Mammary epithelial cell (primary cell): ENCODE results near the gene TSPAN15.

Source experiments
- CTCF ChIP-seq, 2 donors: IDR thresholded peaks in 1 of 2; conservative IDR thresholded peaks in 1 of 2; 2 replicates each; pipeline ENCODE4 v1.5.1; 2011 to 2012; ENCODE audit warnings: inconsistent platforms in 2 of 2, low read length in 2 of 2, mild to moderate bottlenecking in 2 of 2, control low read depth in 1 of 2, low read depth in 1 of 2; ENCODE audit not compliant: insufficient read depth in 1 of 2; ENCODE audit errors: extremely low read depth in 1 of 2
- EZH2 ChIP-seq: IDR thresholded peaks from 2 replicates; pipeline ENCODE4 v1.6.1; 2012; ENCODE audit warnings: low read length, inconsistent platforms, borderline replicate concordance

DNA sequence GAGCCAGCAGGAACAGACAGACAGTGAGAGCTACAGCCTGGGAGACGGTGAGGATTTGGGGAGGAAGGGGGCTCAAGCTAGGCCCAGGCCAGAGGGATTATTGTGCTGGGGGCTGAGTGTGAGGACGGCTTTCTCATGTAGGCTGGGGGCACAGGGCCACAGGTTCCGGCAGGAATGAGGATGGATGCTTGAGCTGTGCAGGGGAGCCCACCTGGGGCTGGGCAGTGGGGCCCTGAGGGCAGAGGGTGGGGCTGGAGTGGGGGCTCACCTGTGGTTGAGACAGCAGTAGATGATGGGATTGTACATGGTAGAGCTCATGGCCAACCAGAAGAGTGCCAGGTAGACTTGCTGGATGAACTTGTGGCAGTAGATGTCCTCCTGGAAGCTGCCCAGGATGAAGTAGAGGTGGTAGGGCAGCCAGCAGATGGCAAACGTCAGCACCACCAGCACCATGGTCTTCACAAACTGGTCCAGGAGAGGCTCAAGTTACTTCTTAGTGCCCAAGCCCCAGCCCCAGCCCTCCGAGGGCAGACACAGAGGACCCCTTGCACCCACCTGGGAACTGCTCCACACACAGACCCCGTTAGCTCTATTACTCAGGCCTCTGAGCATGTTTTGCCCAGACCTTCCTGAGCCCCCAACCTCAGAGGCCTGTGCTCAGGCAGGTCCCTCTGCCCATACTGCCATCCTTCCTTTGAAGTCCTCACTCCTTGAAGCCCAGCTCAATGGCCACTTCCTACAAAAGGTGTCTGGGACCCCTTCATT, 44.3 kb upstream of the TSPAN15 start:
- TF ChIP-seq CTCF (conservative IDR thresholded peaks at IDR 0.05 in 1 of 2, IDR thresholded peaks at IDR 0.05 in 1 of 2; ENCODE audit: extremely low read depth in 1 of 2, insufficient read depth in 1 of 2, low read depth in 1 of 2, low read length in 2 of 2), result no peak
- TF ChIP-seq EZH2, result no peak
